ENCODE results near the gene RASSF5.

DNA sequence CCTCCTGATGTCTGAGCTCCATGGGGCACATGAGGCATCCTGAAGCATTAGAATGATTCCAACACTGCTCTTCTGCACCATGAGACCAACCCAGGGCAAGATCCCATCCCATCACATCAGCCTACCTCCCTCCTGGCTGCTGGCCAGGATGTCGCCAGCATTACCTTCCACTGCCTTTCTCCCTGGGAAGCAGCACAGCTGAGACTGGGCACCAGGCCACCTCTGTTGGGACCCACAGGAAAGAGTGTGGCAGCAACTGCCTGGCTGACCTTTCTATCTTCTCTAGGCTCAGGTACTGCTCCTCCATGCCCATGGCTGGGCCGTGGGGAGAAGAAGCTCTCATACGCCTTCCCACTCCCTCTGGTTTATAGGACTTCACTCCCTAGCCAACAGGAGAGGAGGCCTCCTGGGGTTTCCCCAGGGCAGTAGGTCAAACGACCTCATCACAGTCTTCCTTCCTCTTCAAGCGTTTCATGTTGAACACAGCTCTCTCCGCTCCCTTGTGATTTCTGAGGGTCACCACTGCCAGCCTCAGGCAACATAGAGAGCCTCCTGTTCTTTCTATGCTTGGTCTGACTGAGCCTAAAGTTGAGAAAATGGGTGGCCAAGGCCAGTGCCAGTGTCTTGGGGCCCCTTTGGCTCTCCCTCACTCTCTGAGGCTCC lies 11.1 kb upstream of the RASSF5 start:
- TF ChIP-seq, protein P1, sequence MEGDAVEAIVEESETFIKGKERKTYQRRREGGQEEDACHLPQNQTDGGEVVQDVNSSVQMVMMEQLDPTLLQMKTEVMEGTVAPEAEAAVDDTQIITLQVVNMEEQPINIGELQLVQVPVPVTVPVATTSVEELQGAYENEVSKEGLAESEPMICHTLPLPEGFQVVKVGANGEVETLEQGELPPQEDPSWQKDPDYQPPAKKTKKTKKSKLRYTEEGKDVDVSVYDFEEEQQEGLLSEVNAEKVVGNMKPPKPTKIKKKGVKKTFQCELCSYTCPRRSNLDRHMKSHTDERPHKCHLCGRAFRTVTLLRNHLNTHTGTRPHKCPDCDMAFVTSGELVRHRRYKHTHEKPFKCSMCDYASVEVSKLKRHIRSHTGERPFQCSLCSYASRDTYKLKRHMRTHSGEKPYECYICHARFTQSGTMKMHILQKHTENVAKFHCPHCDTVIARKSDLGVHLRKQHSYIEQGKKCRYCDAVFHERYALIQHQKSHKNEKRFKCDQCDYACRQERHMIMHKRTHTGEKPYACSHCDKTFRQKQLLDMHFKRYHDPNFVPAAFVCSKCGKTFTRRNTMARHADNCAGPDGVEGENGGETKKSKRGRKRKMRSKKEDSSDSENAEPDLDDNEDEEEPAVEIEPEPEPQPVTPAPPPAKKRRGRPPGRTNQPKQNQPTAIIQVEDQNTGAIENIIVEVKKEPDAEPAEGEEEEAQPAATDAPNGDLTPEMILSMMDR (IDR thresholded peaks at IDR 0.05; ENCODE audit: low read depth, low read length): no peak
- TF ChIP-seq EZH2phosphoT487 (IDR thresholded peaks at IDR 0.05; ENCODE audit: low read depth): no peak
